CD14-positive monocyte (primary cell): ENCODE results near the gene LIN37. TPM values are rescaled to one million over a fixed set of nuclear protein-coding genes. Genes with fewer than 3 reads are reported as not detected.

Experiments used
- DNase-seq, 3 donors: peaks; one replicate each; pipeline ENCODE4 v3.0.0-alpha.2; 2011 to 2022
- H2AFZ ChIP-seq: 2 replicates; pipeline ENCODE4 v1.6.0; 2012; ENCODE audit warnings: mild to moderate bottlenecking, low read depth, low read length, inconsistent platforms; ENCODE audit not compliant: insufficient read depth, poor library complexity, severe bottlenecking
- H3K27ac ChIP-seq, 2 donors: 1 replicate in 1 of 2; 2 replicates in 1 of 2; pipeline ENCODE4 v1.5.1; 2012 to 2013; ENCODE audit warnings: low read length in 2 of 2, control low read depth in 1 of 2, inconsistent platforms in 1 of 2, low read depth in 1 of 2, mild to moderate bottlenecking in 1 of 2
- H3K27me3 ChIP-seq, 2 donors: one replicate each; pipeline versions ENCODE4 v1.6.0 to v1.6.1; 2011 to 2013; ENCODE audit warnings: low read length in 2 of 2; ENCODE audit not compliant: control insufficient read depth in 2 of 2, insufficient read depth in 2 of 2
- H3K36me3 ChIP-seq, 2 donors: replicated peaks in 1 of 2; 1 replicate in 1 of 2; 2 replicates in 1 of 2; pipeline versions ENCODE4 v1.5.1 to v1.6.1; 2012 to 2013; ENCODE audit warnings: low read length in 2 of 2, control low read depth in 1 of 2, inconsistent platforms in 1 of 2, mild to moderate bottlenecking in 1 of 2; ENCODE audit not compliant: insufficient read depth in 2 of 2, control insufficient read depth in 1 of 2
- H3K4me1 ChIP-seq, 2 donors: 1 replicate in 1 of 2; 2 replicates in 1 of 2; pipeline versions ENCODE4 v1.5.1 to v1.6.1; 2012 to 2013; ENCODE audit warnings: low read length in 2 of 2, control low read depth in 1 of 2, inconsistent platforms in 1 of 2, mild to moderate bottlenecking in 1 of 2, moderate library complexity in 1 of 2; ENCODE audit not compliant: insufficient read depth in 2 of 2, control insufficient read depth in 1 of 2
- H3K4me2 ChIP-seq: replicated peaks from 2 replicates; pipeline ENCODE3; 2012; ENCODE audit warnings: low read length, moderate library complexity, mild to moderate bottlenecking; ENCODE audit not compliant: poor library complexity, severe bottlenecking; ENCODE audit errors: extremely low read depth
- H3K4me3 ChIP-seq, 3 experiments: fragments of 200-600 bp in 1 of 3; sonication (generic) in 1 of 3; replicated peaks in 1 of 3; 1 replicate in 2 of 3; 2 replicates in 1 of 3; pipeline ENCODE4 v1.5.1; 2011 to 2013; ENCODE audit warnings: low read length in 3 of 3, mild to moderate bottlenecking in 3 of 3, control low read depth in 2 of 3, low read depth in 2 of 3, inconsistent platforms in 1 of 3, moderate library complexity in 1 of 3
- H3K79me2 ChIP-seq: 2 replicates; pipeline ENCODE4 v1.6.0; 2012; ENCODE audit warnings: mild to moderate bottlenecking, control low read depth, inconsistent platforms, low read length, moderate library complexity; ENCODE audit not compliant: insufficient read depth
- H3K9ac ChIP-seq: 2 replicates; pipeline ENCODE4 v1.6.0; 2017; ENCODE audit warnings: low read length, mild to moderate bottlenecking; ENCODE audit not compliant: insufficient read depth, poor library complexity, severe bottlenecking
- H3K9me3 ChIP-seq, 2 donors: replicated peaks in 1 of 2; 1 replicate in 1 of 2; 2 replicates in 1 of 2; pipeline versions ENCODE4 v1.5.1 to v1.6.1; 2012 to 2013; ENCODE audit warnings: low read length in 2 of 2, control low read depth in 1 of 2; ENCODE audit not compliant: control insufficient read depth in 1 of 2, insufficient read depth in 1 of 2
- H4K20me1 ChIP-seq: 2 replicates; pipeline ENCODE4 v1.6.0; 2012; ENCODE audit warnings: mild to moderate bottlenecking, low read length, control low read depth, moderate library complexity; ENCODE audit not compliant: insufficient read depth
- H3K27ac Mint-ChIP-seq, 7 donors: one replicate each; pipeline ENCODE4 v1.8.0; 2020; ENCODE audit warnings: mild to moderate bottlenecking in 7 of 7, mixed read lengths in 7 of 7, moderate library complexity in 6 of 7, inconsistent platforms in 2 of 7
- H3K27me3 Mint-ChIP-seq, 3 donors: one replicate each; pipeline ENCODE4 v1.8.0; 2021 to 2022; ENCODE audit warnings: low read depth in 3 of 3, mild to moderate bottlenecking in 3 of 3, mixed read lengths in 3 of 3, moderate library complexity in 3 of 3, inconsistent platforms in 1 of 3
- H3K36me3 Mint-ChIP-seq, 2 donors: one replicate each; pipeline ENCODE4 v1.8.0; 2020; ENCODE audit warnings: mixed read lengths in 2 of 2, inconsistent platforms in 1 of 2, mild to moderate bottlenecking in 1 of 2
- H3K4me1 Mint-ChIP-seq: one replicate; pipeline ENCODE4 v1.8.0; 2020; ENCODE audit warnings: mild to moderate bottlenecking, mixed read lengths
- H3K4me3 Mint-ChIP-seq, 2 donors: one replicate each; pipeline ENCODE4 v1.8.0; 2020; ENCODE audit warnings: mild to moderate bottlenecking in 2 of 2, mixed read lengths in 2 of 2, moderate library complexity in 1 of 2
- H3K9me3 Mint-ChIP-seq, 7 donors: one replicate each; pipeline ENCODE4 v1.8.0; 2020 to 2022; ENCODE audit warnings: mixed read lengths in 7 of 7, mild to moderate bottlenecking in 6 of 7, moderate library complexity in 6 of 7, inconsistent platforms in 2 of 7
- CTCF ChIP-seq: fragments of 200-600 bp; IDR thresholded peaks from one replicate; pipeline ENCODE4 v1.8.0; 2022; ENCODE audit warnings: antibody characterized with exemption, mild to moderate bottlenecking
- WGBS: methylation state at CpG from one replicate; pipeline ENCODE4 v1.1.5; 2013; ENCODE audit warnings: missing lambda C conversion rate; ENCODE audit not compliant: insufficient coverage; 5-methylcytosine and 5-hydroxymethylcytosine counted together
- intact Hi-C, 2 donors: fragments of 100-400 bp; cut with micrococcal nuclease; formaldehyde crosslinking; loops; one replicate each; pipeline versions ENCODE4 v1.15.0 to v1.15.1; 2023
- polyA plus RNA-seq, 3 donors: library from polyadenylated mRNA; depleted of rRNA in 1 of 3; unstranded in 2 of 3; stranded (reverse) in 1 of 3; fragments of 300-500 nt in 2 of 3; fragments of >200 nt in 1 of 3; fragmentation: Illumina TruSeq in 2 of 3; gene quantifications; 1 replicate in 2 of 3; 2 replicates in 1 of 3; pipeline ENCODE4 v1.2.3, GENCODE V29; 2012 to 2021

LIN37 gene
- polyA plus RNA-seq, 3 donors: 5.6 to 28.6 (median 7.2) TPM

- H3K4me1 ChIP-seq: no peaks in the 10 kb centered on the region
- Mint-ChIP-seq H3K9me3 (no peaks in the 10 kb centered on the region), H3K27ac (peak overlapping the region in 2 of 7 donors; percentile 36 to 47), H3K4me3 (no peak overlapping the region), H3K36me3 (peaks cover 78 to 97% of the 10 kb centered on the region in 2 donors), H3K4me1 (no peaks in the 10 kb centered on the region), H3K27me3 (peaks cover 0 to 3% (median 0%) of the 10 kb centered on the region in 3 donors)
- H3K36me3 ChIP-seq: peaks cover 86 to 100% of the 10 kb centered on the region in 2 donors
- H3K9me3 ChIP-seq: no peaks in the 10 kb centered on the region
- DNase-seq: no peak
- 99% methylated on average over 17 of the region's 35 CpGs for WGBS
- TF ChIP-seq CTCF: no peak
- H3K27me3 ChIP-seq: no peaks in the 10 kb centered on the region
- H3K4me3 ChIP-seq: no peak overlapping the region
- H4K20me1 ChIP-seq: peaks cover 74% of the 10 kb centered on the region
- H3K4me2 ChIP-seq: no peak overlapping the region
- intact Hi-C loops: no loop called here
- no peak overlapping the region for H3K9ac ChIP-seq
- H3K27ac ChIP-seq: no peak overlapping the region
- H3K79me2 ChIP-seq: no peaks in the 10 kb centered on the region
- no peak overlapping the region for H2AFZ ChIP-seq
Measured at GRCh38 chr19:35733180-35734125, 14.9 kb upstream of the LIN37 start.

GRCh38 chr19:35734273-35734672 is 14.1 kb upstream of the LIN37 start:
- intact Hi-C loops: no loop called here
- H3K36me3 Mint-ChIP-seq: peaks cover 76 to 97% of the 10 kb centered on the region in 2 donors
- peaks cover 2% of the 10 kb centered on the region for H3K4me1 Mint-ChIP-seq
- Histone ChIP-seq H2AFZ (no peak overlapping the region), H3K9ac (no peak overlapping the region), H3K4me3 (no peak overlapping the region), H3K4me2 (no peak overlapping the region), H3K36me3 (peaks cover 86 to 100% of the 10 kb centered on the region in 2 donors), H3K27ac (no peak overlapping the region), H3K27me3 (no peaks in the 10 kb centered on the region), H3K9me3 (no peaks in the 10 kb centered on the region), H3K4me1 (peaks cover under 1 to 2% of the 10 kb centered on the region in 2 donors), H3K79me2 (peaks cover 4% of the 10 kb centered on the region), H4K20me1 (peaks cover 80% of the 10 kb centered on the region)
- no peaks in the 10 kb centered on the region for H3K9me3 Mint-ChIP-seq
- peak overlapping the region in 1 of 2 donors; percentile 40 for H3K4me3 Mint-ChIP-seq
- no peak for DNase-seq
- H3K27me3 Mint-ChIP-seq: peaks cover 0 to 1% (median 0%) of the 10 kb centered on the region in 3 donors
- TF ChIP-seq CTCF: no peak
- 97% methylated on average over 8 of the region's 8 CpGs for WGBS
- peak overlapping the region in 4 of 7 donors; percentile 10 to 75 (median 44) for H3K27ac Mint-ChIP-seq
